ENCODE results near the gene SLC38A2.

SLC38A2 gene

DNA sequence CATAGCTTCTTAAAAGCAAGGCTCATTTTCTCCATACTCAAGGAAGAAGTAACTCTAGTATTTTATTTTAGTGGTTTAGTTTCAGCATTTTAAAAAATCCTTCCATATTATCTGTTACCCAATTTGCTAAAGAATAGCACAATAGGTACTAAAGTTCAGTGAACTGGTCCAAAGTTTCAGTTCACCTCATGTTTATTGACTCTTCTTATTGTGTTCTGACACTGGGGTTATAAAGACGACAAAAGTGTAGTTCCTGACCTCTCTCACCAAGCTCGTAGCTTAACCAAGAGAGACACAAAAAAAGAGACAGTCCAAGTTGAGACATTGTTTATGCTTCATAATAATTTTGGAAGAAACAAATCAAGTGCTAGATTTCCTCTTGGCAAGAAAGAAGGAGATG, 40.8 kb upstream of the SLC38A2 start:
- Histone ChIP-seq H2BK12ac (ENCODE audit: low read length) (no peak overlapping the region), H3K4me2 (ENCODE audit: low read length) (no peak overlapping the region), H3K36me3 (ENCODE audit: control insufficient read depth in 1 of 2, insufficient read depth in 2 of 2, low read length in 2 of 2) (no peaks in the 10 kb centered on the region), H3K9ac (ENCODE audit: low read length) (no peak overlapping the region), H3K27me3 (ENCODE audit: insufficient read depth, low read length) (no peaks in the 10 kb centered on the region), H3K4me3 (ENCODE audit: low read depth, low read length) (no peak overlapping the region), H3K14ac (ENCODE audit: low read length) (no peak overlapping the region), H4K91ac (ENCODE audit: low read depth, low read length) (no peak overlapping the region), H3K23ac (ENCODE audit: low read length) (no peak overlapping the region), H3K4me1 (ENCODE audit: control insufficient read depth in 1 of 2, insufficient read depth in 2 of 2, low read length in 2 of 2) (no peaks in the 10 kb centered on the region), H3K27ac (ENCODE audit: low read depth, low read length) (no peak overlapping the region), H3K79me1 (ENCODE audit: low read length) (no peaks in the 10 kb centered on the region), H3K79me2 (ENCODE audit: control insufficient read depth, insufficient read depth, low read length, poor library complexity) (no peaks in the 10 kb centered on the region), H2AK5ac (ENCODE audit: low read length) (no peak overlapping the region), H3K9me3 (ENCODE audit: insufficient read depth, low read depth, low read length) (no peaks in the 10 kb centered on the region), H3K18ac (ENCODE audit: low read length) (no peak overlapping the region), H3K4ac (ENCODE audit: low read depth, low read length) (no peak overlapping the region), H2BK5ac (ENCODE audit: low read depth, low read length, poor library complexity) (no peak overlapping the region), H4K8ac (ENCODE audit: low read depth, low read length) (no peak overlapping the region), H2BK120ac (ENCODE audit: insufficient read depth, low read length, poor library complexity) (no peak overlapping the region), H4K12ac (ENCODE audit: low read depth, low read length) (no peak overlapping the region), H2AFZ (ENCODE audit: insufficient read depth, low read length, poor library complexity) (no peak overlapping the region)
- no peak for DNase-seq
- WGBS (ENCODE audit: extremely low coverage, insufficient coverage, insufficient read length), result no CpG with 5 or more reads among the region's 2 CpGs

DNA sequence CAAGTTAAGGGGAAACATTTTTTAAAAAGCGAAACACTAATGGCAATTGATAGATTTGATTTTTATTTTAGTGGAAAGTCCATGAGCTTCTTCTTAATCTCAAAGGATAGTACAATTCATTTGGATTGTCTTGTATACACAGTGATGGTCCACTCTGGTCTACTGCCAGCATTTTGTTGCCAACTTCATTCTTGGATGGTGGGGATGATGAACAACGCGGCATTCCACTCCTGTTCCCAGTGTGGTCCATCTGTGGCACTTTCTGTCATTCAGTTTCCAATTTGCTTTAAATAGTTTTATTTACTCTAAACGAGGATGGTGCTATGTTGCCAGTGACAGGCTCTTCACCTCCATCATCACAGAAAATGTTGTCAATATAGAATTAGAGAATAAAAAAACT, 40.3 kb upstream of the SLC38A2 start:
- Histone ChIP-seq H2AFZ (ENCODE audit: insufficient read depth, low read length, poor library complexity) (no peak overlapping the region), H3K4ac (ENCODE audit: low read depth, low read length) (no peak overlapping the region), H3K27me3 (ENCODE audit: insufficient read depth, low read length) (no peaks in the 10 kb centered on the region), H3K79me1 (ENCODE audit: low read length) (no peaks in the 10 kb centered on the region), H2BK12ac (ENCODE audit: low read length) (no peak overlapping the region), H3K9ac (ENCODE audit: low read length) (no peak overlapping the region), H4K91ac (ENCODE audit: low read depth, low read length) (no peak overlapping the region), H2AK5ac (ENCODE audit: low read length) (no peak overlapping the region), H3K18ac (ENCODE audit: low read length) (no peak overlapping the region), H4K8ac (ENCODE audit: low read depth, low read length) (no peak overlapping the region), H3K36me3 (ENCODE audit: control insufficient read depth in 1 of 2, insufficient read depth in 2 of 2, low read length in 2 of 2) (no peaks in the 10 kb centered on the region), H3K14ac (ENCODE audit: low read length) (no peak overlapping the region), H4K12ac (ENCODE audit: low read depth, low read length) (no peak overlapping the region), H2BK5ac (ENCODE audit: low read depth, low read length, poor library complexity) (no peak overlapping the region), H3K4me3 (ENCODE audit: low read depth, low read length) (no peak overlapping the region), H2BK120ac (ENCODE audit: insufficient read depth, low read length, poor library complexity) (no peak overlapping the region), H3K4me2 (ENCODE audit: low read length) (no peak overlapping the region), H3K4me1 (ENCODE audit: control insufficient read depth in 1 of 2, insufficient read depth in 2 of 2, low read length in 2 of 2) (no peaks in the 10 kb centered on the region), H3K23ac (ENCODE audit: low read length) (no peak overlapping the region), H3K9me3 (ENCODE audit: insufficient read depth, low read depth, low read length) (no peaks in the 10 kb centered on the region), H3K27ac (ENCODE audit: low read depth, low read length) (no peak overlapping the region), H3K79me2 (ENCODE audit: control insufficient read depth, insufficient read depth, low read length, poor library complexity) (no peaks in the 10 kb centered on the region)
- DNase-seq, result no peak
- no CpG with 5 or more reads among the region's 4 CpGs for WGBS (ENCODE audit: extremely low coverage, insufficient coverage, insufficient read length)

DNA sequence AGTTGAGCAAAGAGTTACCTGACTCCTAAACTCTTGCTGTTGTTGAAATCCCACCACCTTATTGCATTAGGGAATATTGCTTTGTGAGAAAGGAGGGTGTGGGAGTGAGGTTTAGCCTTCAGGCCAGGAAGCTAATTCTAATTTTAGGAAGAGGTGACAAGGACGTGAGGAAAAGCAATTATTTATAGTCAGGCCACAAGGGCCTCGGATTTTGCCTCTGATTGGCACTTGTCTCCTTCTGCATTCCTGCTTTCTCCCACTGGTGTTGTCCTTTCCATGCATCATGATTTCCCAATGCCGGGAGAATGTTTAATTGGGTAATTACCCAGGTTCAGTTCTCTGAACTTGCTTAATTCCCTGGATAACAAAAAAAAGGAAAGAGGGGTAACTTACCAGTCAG, 37.9 kb upstream of the SLC38A2 start:
- Histone ChIP-seq H4K8ac (ENCODE audit: low read depth, low read length) (no peak overlapping the region), H3K9ac (ENCODE audit: low read length) (no peak overlapping the region), H3K18ac (ENCODE audit: low read length) (no peak overlapping the region), H3K79me1 (ENCODE audit: low read length) (no peaks in the 10 kb centered on the region), H3K27ac (ENCODE audit: low read depth, low read length) (no peak overlapping the region), H4K91ac (ENCODE audit: low read depth, low read length) (no peak overlapping the region), H2BK12ac (ENCODE audit: low read length) (no peak overlapping the region), H3K4me1 (ENCODE audit: control insufficient read depth in 1 of 2, insufficient read depth in 2 of 2, low read length in 2 of 2) (no peaks in the 10 kb centered on the region), H2AFZ (ENCODE audit: insufficient read depth, low read length, poor library complexity) (no peak overlapping the region), H2BK120ac (ENCODE audit: insufficient read depth, low read length, poor library complexity) (no peak overlapping the region), H3K27me3 (ENCODE audit: insufficient read depth, low read length) (no peaks in the 10 kb centered on the region), H2BK5ac (ENCODE audit: low read depth, low read length, poor library complexity) (no peak overlapping the region), H4K12ac (ENCODE audit: low read depth, low read length) (no peak overlapping the region), H3K4me3 (ENCODE audit: low read depth, low read length) (no peak overlapping the region), H3K36me3 (ENCODE audit: control insufficient read depth in 1 of 2, insufficient read depth in 2 of 2, low read length in 2 of 2) (no peaks in the 10 kb centered on the region), H3K23ac (ENCODE audit: low read length) (no peak overlapping the region), H2AK5ac (ENCODE audit: low read length) (no peak overlapping the region), H3K4ac (ENCODE audit: low read depth, low read length) (no peak overlapping the region), H3K4me2 (ENCODE audit: low read length) (no peak overlapping the region), H3K79me2 (ENCODE audit: control insufficient read depth, insufficient read depth, low read length, poor library complexity) (no peaks in the 10 kb centered on the region), H3K9me3 (ENCODE audit: insufficient read depth, low read depth, low read length) (no peaks in the 10 kb centered on the region), H3K14ac (ENCODE audit: low read length) (no peak overlapping the region)
- no CpG with 5 or more reads among the region's 3 CpGs for WGBS (ENCODE audit: extremely low coverage, insufficient coverage, insufficient read length)
- DNase-seq, result no peak

DNA sequence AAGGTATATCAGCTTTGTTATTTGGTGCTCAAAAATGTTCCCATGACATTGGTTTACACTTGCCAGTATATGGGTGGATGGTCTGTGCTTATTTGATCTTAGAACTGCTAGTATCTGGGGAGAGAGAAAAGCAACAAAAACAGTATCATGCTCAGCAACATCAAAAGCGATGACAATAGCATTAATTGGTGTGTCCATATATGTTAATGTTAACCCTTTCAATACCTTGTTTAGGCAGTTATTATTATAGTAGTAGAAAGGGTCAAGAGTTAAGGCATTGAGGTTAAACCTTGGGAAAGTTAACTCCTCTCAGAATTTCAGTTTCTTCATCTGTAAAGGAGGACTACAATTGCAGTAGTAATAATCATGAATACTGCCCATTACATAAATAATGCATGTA, 37.4 kb upstream of the SLC38A2 start:
- Histone ChIP-seq H3K4me2 (ENCODE audit: low read length) (no peak overlapping the region), H3K4me1 (ENCODE audit: control insufficient read depth in 1 of 2, insufficient read depth in 2 of 2, low read length in 2 of 2) (no peaks in the 10 kb centered on the region), H4K12ac (ENCODE audit: low read depth, low read length) (no peak overlapping the region), H3K23ac (ENCODE audit: low read length) (no peak overlapping the region), H2AFZ (ENCODE audit: insufficient read depth, low read length, poor library complexity) (no peak overlapping the region), H4K91ac (ENCODE audit: low read depth, low read length) (no peak overlapping the region), H2BK120ac (ENCODE audit: insufficient read depth, low read length, poor library complexity) (no peak overlapping the region), H3K27ac (ENCODE audit: low read depth, low read length) (no peak overlapping the region), H3K27me3 (ENCODE audit: insufficient read depth, low read length) (no peaks in the 10 kb centered on the region), H3K79me2 (ENCODE audit: control insufficient read depth, insufficient read depth, low read length, poor library complexity) (no peaks in the 10 kb centered on the region), H3K18ac (ENCODE audit: low read length) (no peak overlapping the region), H3K36me3 (ENCODE audit: control insufficient read depth in 1 of 2, insufficient read depth in 2 of 2, low read length in 2 of 2) (no peaks in the 10 kb centered on the region), H3K9me3 (ENCODE audit: insufficient read depth, low read depth, low read length) (no peaks in the 10 kb centered on the region), H3K9ac (ENCODE audit: low read length) (no peak overlapping the region), H2BK12ac (ENCODE audit: low read length) (no peak overlapping the region), H4K8ac (ENCODE audit: low read depth, low read length) (no peak overlapping the region), H2AK5ac (ENCODE audit: low read length) (no peak overlapping the region), H3K79me1 (ENCODE audit: low read length) (no peaks in the 10 kb centered on the region), H3K4me3 (ENCODE audit: low read depth, low read length) (no peak overlapping the region), H2BK5ac (ENCODE audit: low read depth, low read length, poor library complexity) (no peak overlapping the region), H3K14ac (ENCODE audit: low read length) (no peak overlapping the region), H3K4ac (ENCODE audit: low read depth, low read length) (no peak overlapping the region)
- no CpG with 5 or more reads among the region's 1 CpG for WGBS (ENCODE audit: extremely low coverage, insufficient coverage, insufficient read length)
- DNase-seq, result no peak
